Parathyroid adenoma (tissue), 2 donors: ENCODE results near the gene ADGRD2.

Experiments used
- H2AFZ ChIP-seq: fragments of 300-600 bp; sonication (generic); one replicate; pipeline ENCODE4 v1.7.0; 2017; ENCODE audit warnings: antibody characterized with exemption, mild to moderate bottlenecking
- H3K27ac ChIP-seq: fragments of 300-600 bp; sonication (generic); one replicate; pipeline ENCODE4 v1.7.0; 2017
- H3K27me3 ChIP-seq: fragments of 300-600 bp; sonication (generic); one replicate; pipeline ENCODE4 v1.7.0; 2017; ENCODE audit warnings: low read length; ENCODE audit not compliant: control insufficient read depth, insufficient read depth
- H3K36me3 ChIP-seq: fragments of 300-600 bp; sonication (generic); one replicate; pipeline ENCODE4 v1.7.0; 2017; ENCODE audit warnings: low read length; ENCODE audit not compliant: control insufficient read depth, insufficient read depth
- H3K4me1 ChIP-seq: fragments of 300-600 bp; sonication (generic); one replicate; pipeline ENCODE4 v1.7.0; 2017; ENCODE audit warnings: control low read depth
- H3K4me2 ChIP-seq: fragments of 300-600 bp; sonication (generic); one replicate; pipeline ENCODE4 v1.7.0; 2017; ENCODE audit warnings: low read length
- H3K4me3 ChIP-seq: fragments of 300-600 bp; sonication (generic); one replicate; pipeline ENCODE4 v1.7.0; 2017; ENCODE audit warnings: low read depth, low read length
- H3K79me2 ChIP-seq: fragments of 300-600 bp; sonication (generic); one replicate; pipeline ENCODE4 v1.7.0; 2017; ENCODE audit warnings: control low read depth
- H3K9ac ChIP-seq: fragments of 300-600 bp; sonication (generic); one replicate; pipeline ENCODE4 v1.7.0; 2017; ENCODE audit warnings: mild to moderate bottlenecking
- H3K9me3 ChIP-seq: fragments of 300-600 bp; sonication (generic); one replicate; pipeline ENCODE4 v1.7.0; 2017; ENCODE audit warnings: low read length; ENCODE audit not compliant: control insufficient read depth
- CTCF ChIP-seq: fragments of 300-600 bp; sonication (generic); IDR thresholded peaks from one replicate; pipeline ENCODE4 v1.7.0; 2017; ENCODE audit warnings: antibody characterized with exemption, mild to moderate bottlenecking
- donor health status: primary hyperparathyroidism.

The ADGRD2 gene

GRCh38 chr9:124487260-124488182, 37.3 kb downstream of the ADGRD2 start:
- no peak overlapping the region for H3K4me3 ChIP-seq
- H3K27me3 ChIP-seq, result no peaks in the 10 kb centered on the region

GRCh38 chr9:124488641-124489210, 38.5 kb downstream of the ADGRD2 start:
- no peak overlapping the region for H3K4me3 ChIP-seq
- no peaks in the 10 kb centered on the region for H3K27me3 ChIP-seq
- H3K4me1 ChIP-seq, result no peaks in the 10 kb centered on the region
- H3K36me3 ChIP-seq, result no peaks in the 10 kb centered on the region
- H3K4me2 ChIP-seq, result no peak overlapping the region
- no peaks in the 10 kb centered on the region for H3K9me3 ChIP-seq
- H2AFZ ChIP-seq, result no peak overlapping the region
- TF ChIP-seq CTCF, result no peak
- H3K27ac ChIP-seq, result no peak overlapping the region
- H3K79me2 ChIP-seq, result no peaks in the 10 kb centered on the region
- H3K9ac ChIP-seq, result no peak overlapping the region

More at GRCh38 chr9:124487260-124488182, 37.3 kb downstream of the ADGRD2 start:
- no peaks in the 10 kb centered on the region for H3K36me3 ChIP-seq
- no peak overlapping the region for H3K4me2 ChIP-seq
- TF ChIP-seq CTCF, result no peak
- no peaks in the 10 kb centered on the region for H3K4me1 ChIP-seq
- H3K9ac ChIP-seq, result no peak overlapping the region
- H3K79me2 ChIP-seq, result no peaks in the 10 kb centered on the region
- no peak overlapping the region for H2AFZ ChIP-seq
- no peak overlapping the region for H3K27ac ChIP-seq
- H3K9me3 ChIP-seq, result no peaks in the 10 kb centered on the region

GRCh38 chr9:124489222-124489621, 39.0 kb downstream of the ADGRD2 start:
- no peak for TF ChIP-seq CTCF
- H3K4me1 ChIP-seq, result no peaks in the 10 kb centered on the region
- no peaks in the 10 kb centered on the region for H3K79me2 ChIP-seq
- no peaks in the 10 kb centered on the region for H3K36me3 ChIP-seq
- H3K27ac ChIP-seq, result no peak overlapping the region
- no peaks in the 10 kb centered on the region for H3K9me3 ChIP-seq
- H3K4me2 ChIP-seq, result no peak overlapping the region
- no peaks in the 10 kb centered on the region for H3K27me3 ChIP-seq
- H2AFZ ChIP-seq, result no peak overlapping the region
- H3K4me3 ChIP-seq, result no peak overlapping the region
- H3K9ac ChIP-seq, result no peak overlapping the region

- Histone ChIP-seq H3K79me2 (no peaks in the 10 kb centered on the region), H3K4me2 (no peak overlapping the region), H3K27ac (no peak overlapping the region), H3K27me3 (no peaks in the 10 kb centered on the region), H3K4me3 (no peak overlapping the region), H2AFZ (no peak overlapping the region), H3K36me3 (no peaks in the 10 kb centered on the region), H3K9ac (no peak overlapping the region), H3K9me3 (no peaks in the 10 kb centered on the region), H3K4me1 (no peaks in the 10 kb centered on the region)
- no peak for TF ChIP-seq CTCF
Measured at GRCh38 chr9:124490004-124490403, 39.8 kb downstream of the ADGRD2 start.
